ENCODE results near the gene BUD13.

Gene BUD13

DNA sequence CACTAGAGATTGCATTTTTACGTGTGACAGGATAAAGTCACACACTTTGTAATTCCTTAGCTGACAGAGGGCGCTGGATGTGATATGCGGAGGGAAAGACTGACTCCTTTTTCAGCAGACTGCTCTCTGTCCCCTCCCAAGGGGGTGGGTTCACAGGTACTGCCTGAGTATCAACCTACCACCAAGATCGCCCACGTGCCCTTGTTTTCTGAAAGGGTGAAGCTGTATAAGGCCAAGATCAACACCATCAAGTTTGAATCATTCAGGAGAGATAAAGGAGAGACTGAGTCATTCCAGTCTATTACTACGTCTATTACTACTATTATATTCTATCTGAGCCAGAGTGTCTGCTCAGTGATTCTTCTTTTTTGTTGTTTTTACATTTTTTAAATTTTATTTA lies 30.7 kb downstream of the BUD13 start:
- no peak for DNase-seq

DNA sequence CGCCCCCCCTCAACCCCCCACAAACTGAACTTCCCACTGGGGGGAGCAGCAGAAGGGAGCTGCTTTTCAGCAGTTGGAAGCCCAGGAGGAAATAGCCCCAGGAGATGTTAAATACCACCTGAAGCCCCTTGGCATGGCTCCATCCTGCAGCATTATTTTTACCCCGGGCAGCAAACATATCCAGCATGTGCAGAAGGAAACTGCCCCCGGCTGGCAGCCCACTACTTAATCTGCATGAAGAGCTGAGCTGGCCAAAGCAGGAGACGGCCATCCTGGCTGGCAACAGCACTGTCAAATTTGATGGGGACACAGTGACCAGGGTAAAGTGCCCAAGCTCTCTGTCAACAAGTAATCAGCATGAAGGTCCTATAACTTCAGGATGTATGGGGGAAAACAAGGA lies 32.0 kb downstream of the BUD13 start:
- DNase-seq = no peak

DNA sequence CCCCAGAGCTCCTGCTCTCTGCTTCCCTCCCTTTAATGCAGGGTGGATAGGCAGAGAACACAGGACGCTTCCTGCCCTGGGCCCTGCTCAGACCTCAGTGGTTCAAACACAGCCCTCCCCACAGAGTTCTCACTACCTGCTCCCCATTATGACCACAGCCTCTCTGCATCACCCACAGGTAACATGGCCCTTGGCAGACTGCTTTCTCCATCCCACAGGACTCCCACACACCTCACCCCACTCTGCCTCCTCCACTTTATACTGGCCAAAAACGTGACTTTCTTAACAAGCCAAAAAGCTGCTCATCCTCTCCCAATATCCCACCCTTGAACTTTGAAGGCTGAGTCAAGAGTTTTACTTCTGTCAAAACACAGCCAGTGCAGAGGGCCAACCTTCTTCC lies 33.8 kb downstream of the BUD13 start:
- DNase-seq = no peak

DNA sequence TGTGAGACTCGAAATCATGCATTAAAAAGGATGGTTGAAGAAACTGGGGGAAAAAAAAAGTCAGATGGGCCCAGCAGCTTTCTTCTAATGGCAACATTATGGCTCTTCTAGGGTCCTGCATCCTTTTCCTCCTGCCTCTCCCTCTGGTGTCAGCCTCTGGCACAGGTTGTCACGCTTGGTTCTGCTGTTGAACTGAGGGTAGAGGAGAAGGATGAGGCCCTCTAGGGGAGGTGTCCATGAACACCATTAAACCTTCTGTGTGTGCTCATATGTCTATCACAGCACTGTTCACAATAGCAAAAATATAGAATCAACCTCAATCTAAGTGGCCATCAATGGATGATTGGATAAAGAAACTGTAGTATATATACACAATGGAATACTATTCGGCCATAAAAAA lies 36.0 kb downstream of the BUD13 start:
- peak; percentile 25 for DNase-seq

DNA sequence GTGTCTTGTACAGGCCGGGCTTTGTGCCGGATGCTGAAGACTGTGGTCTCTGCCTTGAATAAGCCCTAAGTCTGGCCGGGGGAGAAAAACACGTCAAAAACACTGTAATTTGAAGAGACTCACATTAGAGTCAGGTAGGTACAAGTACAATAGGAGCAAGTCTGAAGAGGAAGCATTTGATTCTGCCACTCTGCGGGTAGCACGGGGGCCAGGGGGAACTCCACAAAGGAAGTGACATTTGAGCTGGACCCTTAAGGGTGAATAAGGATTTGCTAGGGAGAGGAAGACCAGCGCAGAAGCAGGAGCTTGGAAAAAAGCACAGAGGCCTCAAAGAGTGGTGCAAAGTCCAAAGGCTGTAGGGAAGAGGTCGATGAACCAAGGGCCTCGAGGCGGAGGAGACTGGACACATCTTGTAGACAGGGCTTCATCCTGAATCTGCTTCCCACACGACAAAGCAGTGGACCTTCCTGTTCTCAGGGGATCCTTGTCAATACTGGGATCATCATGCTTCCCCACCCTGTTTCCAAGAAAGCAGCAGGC lies 38.7 kb downstream of the BUD13 start:
- DNase-seq = no peak

DNA sequence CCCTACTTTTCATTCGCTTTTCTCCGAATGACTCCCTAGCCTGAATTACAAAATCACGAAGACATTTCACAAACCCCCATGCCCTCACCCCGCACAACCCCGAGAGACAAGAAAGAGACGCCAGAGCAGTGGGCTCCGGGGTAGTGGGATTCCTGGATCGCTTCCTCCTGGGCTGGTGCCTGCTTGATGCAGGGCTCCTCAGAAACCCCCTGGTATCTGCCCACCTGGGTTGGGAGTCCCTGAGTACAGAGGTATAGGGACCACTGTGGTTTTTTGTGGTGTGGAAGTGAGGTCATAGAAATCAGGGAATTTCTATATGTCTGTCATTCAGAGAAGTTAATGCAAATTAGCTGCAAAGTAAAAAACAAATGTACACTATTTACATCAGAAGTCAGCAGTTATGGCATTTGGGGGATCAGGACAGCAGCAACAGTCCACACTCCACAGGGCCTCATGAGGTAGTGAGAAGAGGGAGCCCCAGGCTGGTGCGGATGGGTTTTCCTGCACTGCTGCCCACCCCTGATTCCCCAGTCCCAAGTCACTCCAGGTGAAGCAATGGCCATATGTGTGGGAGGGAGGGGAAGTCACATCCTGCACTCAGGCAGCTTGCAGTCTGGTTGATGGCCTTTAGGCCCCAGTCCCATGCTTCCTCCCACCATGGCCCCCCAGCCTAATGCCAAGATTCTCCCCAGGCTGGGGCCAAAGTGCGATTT lies 39.6 kb downstream of the BUD13 start:
- DNase-seq = no peak

DNA sequence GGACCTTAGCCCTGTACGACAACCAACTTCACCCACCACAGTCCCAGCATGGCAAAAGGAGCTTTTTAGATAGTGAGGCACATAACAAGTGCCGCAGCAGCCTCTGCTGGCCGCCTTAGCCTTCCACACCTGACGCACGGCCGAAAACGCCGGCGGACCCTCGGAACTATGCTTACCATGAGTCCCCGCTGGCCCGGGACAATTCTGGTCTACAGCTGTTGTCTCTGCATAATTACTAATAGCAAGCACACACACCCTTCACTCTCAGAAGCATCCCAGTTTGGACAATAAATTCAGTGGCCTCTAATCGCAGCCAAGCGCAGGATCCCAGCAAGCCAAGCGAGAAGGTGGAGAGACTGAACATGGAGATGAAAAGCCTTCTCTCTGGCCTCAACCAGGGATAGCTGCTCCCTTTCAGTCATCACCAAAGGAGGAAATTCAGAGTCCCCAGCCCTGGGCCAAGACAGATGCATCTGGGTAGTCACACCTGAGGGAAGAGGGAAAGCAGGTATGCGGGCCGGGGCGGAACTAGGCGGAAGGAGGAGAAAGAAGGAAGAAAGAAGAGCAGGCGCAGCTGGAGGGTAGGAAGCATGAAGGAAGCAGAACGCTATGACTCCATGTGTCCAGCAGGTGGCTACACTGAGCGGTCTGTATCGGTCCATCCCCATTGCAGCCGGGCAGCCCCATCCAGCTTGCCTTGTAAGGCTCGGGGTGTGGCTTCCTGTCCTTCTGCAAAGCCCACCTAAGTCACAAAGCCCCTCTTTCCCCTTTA lies 40.3 kb downstream of the BUD13 start:
- peak; percentile 70 for DNase-seq

DNA sequence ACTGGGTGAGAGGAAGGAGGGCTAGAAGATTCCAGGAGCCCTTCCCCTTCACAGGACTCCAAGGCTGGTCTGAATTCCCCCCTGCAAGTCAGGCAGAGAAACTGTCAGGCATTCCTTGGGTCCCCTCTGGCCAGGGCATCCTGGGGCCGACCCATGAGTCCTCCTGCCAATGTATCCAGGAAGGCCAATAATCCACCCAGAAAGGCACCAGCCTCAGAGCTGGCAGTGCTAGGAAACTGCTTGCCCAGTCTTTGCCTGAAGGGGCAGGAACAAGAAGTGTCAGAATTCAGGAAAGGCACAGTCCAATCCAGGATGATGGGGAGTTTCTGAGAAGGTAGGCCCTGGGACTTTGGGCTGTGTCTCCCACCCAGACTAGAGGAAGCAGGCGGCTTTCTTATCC lies 41.0 kb downstream of the BUD13 start:
- DNase-seq = no peak

DNA sequence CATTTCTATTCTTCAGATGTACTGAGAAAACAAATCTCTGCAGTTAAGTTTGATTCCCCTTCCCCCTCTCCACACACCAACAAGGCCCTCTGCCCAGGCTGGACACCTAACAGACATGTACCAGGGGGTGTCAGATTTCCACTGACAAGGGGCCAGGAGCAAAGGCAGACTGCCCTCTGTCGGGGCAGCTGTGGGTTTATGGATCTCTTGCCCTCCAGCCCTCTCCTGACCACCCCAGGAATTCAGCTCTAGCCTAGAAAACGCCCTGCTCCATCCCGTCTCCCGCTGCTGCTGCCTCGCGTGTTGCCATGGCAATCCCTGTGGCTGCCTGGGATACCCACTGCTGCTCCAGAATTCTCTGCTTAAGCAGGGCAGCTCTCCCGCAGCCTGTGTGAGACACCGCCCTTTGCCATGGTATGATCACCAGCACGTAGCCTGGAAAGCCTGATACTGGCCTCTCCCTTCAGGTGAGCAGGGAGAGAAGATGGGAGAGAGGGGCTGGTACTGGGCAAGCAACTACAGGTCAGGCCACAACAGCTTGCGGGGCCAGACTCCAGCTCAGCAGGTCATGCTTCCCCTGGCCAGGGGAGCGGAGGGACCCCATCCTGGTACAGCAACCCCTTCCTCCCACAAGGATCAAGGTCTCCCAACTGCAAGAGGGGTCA lies 41.6 kb downstream of the BUD13 start:
- DNase-seq = no peak

DNA sequence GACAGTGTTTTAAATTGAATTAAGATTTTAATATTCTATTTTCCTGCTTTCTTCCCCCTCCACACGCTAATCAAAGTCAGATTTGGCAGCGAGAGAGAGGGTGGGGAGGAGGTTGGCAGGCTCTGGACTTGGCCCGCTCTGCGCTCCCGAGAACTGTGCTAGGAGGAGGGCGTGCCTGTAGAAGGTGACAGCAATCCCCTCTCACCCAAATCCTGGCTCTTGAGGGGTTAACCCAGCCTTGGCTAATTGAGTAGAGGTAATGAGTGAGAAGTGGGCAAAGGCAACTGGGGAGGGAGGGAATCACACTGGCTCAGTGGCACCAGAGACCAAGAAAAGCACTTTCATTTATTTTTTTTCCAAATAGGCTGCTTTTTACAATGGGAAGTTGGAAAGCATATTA lies 42.2 kb downstream of the BUD13 start:
- no peak for DNase-seq

DNA sequence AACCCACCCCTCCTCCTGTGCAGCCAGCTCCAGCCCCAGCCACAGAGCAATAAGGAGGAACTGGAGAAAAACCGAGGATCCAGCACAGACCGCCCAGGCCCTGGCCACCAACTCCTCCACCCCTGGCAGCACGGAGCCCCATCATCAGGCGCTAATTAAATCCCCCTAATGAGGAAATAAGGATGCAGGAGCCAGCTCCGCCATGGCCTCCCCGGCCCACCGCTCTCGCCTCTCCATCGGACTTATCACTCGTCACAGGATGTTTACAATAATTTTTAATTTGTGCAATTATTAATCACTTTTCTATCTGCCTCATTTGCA lies 42.6 kb downstream of the BUD13 start:
- no peak for DNase-seq

DNA sequence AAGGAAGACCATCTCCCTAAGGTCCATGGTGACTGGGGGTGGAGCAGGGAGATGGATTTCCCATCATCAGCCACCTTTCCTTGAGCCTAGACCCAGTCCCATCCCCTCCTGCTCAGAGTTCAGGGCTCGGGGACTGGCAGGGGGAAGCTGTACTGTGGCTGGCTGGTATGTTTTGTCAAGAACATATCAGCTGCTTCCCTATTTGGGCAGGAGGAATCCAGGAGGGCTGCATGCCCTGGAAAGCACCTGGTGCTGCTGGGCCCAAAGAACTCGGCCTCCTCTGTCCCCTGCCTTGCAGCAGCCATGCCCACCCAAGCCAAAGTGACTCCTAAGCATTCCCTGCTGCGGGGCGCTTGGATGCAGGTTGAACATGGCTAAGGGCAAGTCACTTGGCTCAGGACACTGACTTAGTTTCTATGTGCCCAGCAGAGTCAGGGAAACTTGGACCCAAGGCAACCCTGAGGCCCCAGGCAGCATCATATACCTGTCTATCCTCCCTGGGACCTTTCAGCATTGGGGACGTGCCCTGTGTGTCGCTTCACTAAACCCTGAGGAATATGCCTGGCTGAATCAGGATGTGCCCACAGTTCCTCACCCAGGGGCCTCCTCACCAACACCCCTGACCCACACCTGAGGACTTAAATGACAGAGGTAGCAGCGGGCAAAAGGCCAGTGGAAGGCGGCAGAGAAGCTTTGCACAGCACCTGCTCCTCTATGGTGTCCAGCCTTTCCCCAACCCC lies 43.1 kb downstream of the BUD13 start:
- DNase-seq = no peak

DNA sequence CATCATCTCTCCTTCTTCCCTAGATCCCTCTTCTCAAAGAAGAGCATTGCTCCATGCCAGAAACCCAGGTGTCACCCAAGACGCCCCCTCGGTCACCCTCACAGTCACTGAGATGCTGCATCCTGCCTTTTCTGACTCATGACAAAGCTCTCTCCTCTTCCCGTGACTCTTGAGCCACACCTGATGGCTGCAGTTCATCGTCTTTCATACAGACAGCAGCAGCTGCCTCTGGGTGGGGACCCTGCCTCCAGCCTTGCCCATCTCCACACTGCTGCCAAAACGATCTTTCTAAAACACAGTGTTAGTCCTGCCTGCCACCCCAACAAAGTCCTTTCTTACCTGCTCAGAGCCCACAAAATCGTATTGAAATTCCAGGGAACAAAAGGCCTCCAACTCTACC lies 44.8 kb downstream of the BUD13 start:
- no peak for DNase-seq

DNA sequence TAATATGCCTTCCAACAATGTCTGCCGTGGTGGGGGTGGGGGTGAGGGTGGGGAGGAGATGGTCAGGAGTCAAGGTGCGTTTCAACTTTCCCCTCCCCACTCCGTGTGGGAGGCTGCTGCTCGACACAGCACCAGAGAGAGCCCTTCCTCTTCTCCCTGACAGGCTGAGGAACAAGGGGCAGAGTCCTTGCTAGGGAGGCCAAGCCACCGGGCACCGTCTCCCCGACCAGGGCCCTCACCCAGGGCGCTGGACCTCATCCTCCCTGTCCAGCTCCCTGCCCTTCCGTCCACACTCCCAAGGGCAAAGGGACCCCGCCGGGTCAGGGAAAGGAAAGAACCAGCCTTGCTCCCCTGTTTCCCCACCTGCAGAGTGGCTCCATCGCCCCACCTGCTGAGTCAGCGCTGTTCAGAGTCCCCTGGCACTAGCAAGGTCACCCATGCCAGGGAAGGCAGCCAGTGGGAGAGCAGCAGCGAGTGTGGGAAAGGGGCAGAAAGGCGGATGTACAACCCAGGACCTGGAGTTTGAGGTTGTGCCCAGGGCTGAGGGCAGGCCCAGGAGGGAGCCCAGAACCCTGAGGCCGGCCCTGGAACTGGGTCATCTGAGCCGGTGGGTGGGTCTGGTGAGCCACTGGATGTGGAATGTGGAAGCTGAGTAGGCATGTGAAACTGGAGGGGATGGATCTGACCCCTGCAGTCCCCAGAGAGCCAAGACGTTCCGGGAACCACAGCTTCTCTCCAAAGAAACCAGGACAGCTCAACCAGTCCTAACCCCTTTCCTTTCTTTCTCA lies 47.2 kb downstream of the BUD13 start:
- DNase-seq = no peak

DNA sequence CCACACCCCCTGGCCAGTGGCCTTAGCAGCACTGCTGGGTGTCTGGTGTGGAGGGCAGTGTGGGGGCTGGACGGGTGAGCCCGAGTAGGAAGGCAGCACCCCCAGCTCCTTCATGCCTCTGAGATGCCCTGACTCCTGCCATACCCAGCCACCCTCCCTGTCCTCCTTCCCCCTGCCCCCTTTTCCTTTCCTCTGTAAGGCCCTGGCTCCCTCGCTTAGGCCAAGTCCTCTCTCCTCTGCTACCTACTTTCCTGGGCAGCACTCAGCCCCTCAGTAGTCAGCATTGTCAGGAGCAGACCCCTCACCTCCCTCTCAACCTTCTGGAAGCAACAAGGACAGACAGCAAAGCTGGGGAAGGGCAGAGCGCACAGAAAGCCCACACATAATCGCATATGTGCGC lies 48.0 kb downstream of the BUD13 start:
- no peak for DNase-seq

DNA sequence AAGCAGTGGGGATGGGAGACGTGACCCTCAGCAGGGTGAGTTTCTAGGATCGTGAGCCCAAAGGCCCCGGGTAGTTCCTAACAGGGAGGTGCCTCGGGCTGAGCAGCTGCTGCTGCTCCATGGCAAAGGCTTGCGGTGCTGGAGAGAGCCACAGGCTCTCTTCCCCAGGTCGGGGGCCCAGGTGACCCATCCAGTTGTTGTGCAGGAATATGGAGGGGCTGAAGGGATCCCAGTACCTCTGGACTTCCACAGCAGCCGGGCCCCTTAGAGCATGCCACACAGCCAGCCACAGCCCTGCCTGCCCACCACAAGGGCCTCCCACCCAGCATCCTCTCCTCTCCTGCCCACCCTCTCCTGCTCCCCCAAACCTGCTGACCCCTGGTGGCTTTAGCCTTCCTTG lies 49.3 kb downstream of the BUD13 start:
- DNase-seq = no peak

DNA sequence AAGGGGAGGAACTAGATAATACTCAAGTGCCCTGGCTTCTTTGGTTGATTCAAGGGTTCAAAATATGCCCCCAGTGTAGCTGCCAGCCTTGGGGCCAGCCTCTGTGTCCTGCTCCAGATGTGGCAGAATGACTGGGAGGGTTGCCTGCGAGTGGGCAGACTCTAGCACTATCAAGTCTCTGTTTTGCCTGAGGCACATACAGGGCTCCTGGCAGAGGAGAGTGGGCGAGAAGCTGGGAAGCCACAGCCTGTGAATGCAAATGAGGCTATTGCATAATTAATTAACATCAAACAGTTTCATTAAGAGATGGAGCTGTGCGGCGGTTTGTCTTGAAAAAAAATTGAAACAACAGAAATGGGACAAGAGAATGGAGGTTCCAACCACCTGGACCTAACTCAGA lies 50.8 kb downstream of the BUD13 start:
- no peak for DNase-seq

DNA sequence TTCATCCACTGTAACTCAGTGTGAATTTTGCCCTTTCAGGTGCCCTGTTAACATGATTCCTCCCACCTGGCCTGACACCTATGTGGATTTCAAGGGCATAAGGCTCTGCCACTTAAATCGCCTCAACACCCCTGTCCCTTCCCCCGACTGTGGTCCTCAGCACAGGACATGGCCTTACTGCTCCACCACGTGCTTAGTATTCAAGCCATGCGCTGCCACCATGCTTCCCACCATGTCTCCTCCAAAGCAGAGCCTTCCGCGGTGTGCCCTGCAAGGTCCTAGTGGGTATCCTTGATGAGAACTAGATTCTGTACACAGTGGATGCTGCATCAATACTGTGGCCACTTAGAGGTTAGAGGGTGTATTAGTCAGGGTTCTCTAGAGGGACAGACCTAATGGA lies 51.9 kb downstream of the BUD13 start:
- DNase-seq = no peak

DNA sequence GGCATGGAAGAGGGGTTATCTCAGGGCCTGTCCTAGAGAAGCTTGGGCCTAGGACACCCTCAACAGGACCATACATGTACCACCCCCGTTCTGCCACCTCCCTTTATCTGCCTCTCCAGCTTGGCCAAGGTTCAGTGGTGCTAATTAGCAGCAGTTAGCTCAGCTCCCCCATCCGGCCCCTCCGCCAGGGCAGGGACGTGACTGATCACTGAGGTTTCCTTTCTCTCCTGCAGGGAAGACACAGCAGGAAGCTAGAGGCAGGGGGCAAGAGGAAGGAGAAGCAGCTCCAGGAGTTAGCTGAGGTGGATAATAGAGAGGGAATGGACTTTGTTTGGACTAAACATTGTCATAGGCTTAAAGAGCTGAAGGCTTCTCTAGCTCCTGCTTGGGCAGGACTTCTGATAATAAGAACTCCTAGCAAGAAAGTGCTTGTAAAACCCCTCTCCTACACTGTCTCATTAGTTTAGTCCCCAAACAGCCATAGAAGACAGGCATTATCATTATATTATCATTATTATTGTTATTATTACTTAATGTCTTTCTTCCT lies 53.8 kb downstream of the BUD13 start:
- DNase-seq = no peak

DNA sequence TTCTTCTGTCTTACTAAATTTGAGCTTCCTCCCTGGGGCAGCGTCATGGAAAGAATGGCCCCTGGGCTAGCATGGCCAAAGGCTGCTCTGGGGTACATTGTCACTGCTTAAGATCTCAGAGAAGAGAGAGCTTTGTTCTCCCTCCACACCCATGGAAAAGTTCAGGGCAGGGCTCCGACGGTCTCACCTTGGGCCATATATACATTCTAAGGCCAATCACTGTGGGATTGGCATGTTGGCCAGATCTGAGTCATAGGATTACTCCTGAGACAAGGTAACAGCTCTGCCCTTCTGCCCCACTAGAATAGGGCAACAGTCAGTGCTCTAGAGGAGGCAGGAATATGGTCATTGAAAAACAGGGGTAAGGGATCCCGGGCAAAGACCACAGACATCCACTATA lies 56.2 kb downstream of the BUD13 start:
- no peak for DNase-seq

DNA sequence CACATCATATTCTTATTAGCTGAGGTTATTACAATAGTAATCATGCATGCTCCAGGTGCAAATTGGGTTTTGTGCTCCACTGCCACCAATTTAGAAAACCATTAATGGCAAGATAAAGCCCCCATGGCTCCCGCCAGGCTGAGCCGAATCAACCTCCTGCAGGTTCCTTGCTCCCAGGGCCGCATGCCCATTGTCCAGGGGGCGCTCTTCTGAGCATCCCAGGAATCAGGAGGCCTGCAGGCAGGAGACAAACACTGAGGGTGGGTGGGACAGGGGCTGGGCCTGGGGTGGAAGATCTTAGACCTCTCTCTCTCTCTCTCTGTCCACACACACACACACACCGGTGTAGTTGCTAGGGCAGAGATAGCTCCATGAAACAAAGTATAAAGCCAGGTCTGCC lies 57.4 kb downstream of the BUD13 start:
- no peak for DNase-seq

DNA sequence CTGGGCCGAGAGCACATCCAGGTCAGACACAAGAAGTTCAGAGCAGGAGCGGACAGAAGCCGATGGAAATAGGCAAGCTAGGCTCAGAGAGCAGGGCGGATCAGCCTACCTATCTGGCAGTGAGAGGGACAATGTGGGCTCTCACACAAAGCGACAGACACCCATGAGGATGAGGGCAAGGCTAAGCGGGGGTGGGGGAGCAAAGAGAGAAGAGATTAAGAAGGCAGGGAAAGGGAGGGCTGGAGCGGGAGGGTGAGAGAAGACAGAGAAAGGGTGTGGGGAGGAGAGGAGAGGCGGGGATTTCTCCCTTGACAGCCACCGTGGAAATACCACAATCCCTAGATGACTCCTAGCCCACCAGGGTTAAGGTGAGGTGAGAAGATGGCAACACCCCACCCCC lies 57.9 kb downstream of the BUD13 start:
- DNase-seq = no peak
